ENCODE measurements around the gene GRIN2A.

The GRIN2A gene

DNA sequence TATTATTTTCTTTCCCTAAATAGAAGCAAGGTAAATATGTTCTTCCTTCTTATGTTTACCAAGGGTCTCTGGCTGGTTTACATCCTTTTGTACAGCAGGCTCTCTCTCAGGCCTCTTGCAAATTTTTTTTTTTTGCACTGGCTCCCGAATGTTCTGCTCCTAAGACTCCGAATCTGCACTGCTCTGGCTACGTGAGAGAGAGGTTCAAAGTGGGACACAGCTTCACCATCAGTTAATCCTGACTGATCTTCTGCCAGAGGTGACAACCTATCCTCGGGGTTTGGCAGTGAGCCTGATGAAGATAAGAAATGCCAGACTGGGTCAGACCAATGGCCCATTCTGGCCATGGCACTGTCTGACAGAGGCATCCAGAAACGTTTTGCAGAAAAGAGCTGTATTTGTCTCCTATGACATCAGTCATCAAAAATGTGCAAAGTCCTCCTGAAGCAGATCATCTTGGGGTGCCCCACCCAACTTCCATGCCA is 136.9 kb downstream of the GRIN2A start:
- no peak for DNase-seq (ENCODE audit: extremely low spot score)
- ChIA-PET POLR2A (no interaction called here), CTCF (no interaction called here)
- TF ChIP-seq, protein P1, sequence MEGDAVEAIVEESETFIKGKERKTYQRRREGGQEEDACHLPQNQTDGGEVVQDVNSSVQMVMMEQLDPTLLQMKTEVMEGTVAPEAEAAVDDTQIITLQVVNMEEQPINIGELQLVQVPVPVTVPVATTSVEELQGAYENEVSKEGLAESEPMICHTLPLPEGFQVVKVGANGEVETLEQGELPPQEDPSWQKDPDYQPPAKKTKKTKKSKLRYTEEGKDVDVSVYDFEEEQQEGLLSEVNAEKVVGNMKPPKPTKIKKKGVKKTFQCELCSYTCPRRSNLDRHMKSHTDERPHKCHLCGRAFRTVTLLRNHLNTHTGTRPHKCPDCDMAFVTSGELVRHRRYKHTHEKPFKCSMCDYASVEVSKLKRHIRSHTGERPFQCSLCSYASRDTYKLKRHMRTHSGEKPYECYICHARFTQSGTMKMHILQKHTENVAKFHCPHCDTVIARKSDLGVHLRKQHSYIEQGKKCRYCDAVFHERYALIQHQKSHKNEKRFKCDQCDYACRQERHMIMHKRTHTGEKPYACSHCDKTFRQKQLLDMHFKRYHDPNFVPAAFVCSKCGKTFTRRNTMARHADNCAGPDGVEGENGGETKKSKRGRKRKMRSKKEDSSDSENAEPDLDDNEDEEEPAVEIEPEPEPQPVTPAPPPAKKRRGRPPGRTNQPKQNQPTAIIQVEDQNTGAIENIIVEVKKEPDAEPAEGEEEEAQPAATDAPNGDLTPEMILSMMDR (IDR thresholded peaks at IDR 0.05; ENCODE audit: control extremely low read depth, extremely low read depth, low read depth, missing control alignments), result no peak

DNA sequence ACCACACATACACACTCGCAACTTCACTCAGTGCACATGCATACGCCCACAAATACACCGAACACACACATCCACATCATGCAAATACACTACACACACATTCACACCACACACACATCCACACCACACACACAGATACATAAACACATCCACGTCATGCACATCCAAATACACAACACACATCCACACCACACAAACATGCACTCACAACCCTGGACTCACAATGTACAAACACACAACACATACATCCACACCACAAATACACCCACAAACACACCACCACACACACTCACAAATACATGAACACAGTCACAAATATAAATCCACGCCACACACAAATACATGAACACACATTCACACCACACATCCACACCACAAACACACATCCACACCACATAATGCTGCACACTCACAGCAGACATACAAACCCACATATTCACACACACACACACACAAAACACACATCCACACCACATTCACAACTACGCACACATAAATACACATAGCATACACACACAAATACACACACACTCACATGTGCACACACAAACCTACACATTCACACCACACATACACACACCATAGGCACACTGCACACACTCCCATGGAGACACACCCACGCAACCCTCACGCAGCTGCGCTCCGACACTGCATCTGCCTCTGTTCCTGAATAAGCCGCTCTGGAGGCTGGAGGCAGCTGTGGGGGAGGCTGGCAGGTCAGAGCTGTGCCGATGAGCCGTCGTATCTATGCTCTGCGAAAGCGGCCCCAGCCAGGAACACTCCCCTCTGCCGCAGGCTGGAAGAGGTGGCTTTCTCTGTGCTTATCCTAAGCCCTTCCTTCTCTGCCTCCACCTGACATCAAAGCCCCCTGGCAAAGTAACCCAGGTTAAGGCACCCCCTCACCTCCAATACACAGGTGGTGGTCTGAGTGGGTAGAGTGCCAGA is 141.8 kb downstream of the GRIN2A start:
- POLR2A ChIA-PET, result no interaction called here
- DNase-seq (ENCODE audit: extremely low spot score), result no peak
- CTCF ChIA-PET, result no interaction called here
- TF ChIP-seq, protein P1 (IDR thresholded peaks at IDR 0.05; ENCODE audit: control extremely low read depth, extremely low read depth, low read depth, missing control alignments), result no peak

DNA sequence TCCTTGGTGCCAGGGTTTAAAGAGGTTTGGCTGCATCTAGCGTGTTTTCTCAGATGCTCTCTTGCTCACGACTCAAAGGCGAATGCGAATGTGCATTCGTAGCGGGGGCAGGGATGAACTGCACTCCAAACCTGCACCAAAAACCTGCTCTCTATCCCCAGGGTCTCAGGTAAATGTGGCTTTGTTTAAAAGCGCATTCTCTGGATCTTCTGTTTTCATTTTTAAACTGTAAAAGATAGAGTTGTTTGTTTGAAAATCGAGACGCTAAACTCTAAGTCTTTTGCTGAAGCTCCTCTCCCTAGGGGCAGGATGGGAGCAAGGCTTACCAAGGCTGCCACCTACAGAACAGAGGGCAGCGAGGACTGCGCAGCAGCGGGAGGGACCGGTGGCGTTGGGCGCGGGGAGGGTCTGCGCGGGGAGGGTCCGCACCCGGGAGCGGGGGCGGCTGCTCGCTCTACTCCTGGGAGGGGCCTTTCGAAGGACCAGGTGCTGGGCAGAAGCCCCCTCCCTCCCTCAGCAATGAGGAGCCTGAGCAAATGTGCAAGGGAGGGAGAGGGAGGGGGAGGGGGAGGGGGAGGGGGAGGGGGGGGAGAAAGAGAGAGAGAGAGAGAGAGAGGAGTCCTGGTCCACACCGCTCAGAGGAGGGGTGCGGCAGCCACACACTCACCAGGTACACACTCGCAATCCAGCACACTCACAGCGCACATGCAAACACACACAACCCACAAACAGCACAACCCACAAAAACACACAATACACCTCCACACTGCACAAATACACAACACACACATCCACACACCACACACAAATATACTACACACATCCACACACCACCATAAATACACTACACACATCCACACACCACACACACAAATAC is 142.8 kb downstream of the GRIN2A start:
- CTCF ChIA-PET, result no interaction called here
- peak; percentile 52 for DNase-seq (ENCODE audit: extremely low spot score)

DNA sequence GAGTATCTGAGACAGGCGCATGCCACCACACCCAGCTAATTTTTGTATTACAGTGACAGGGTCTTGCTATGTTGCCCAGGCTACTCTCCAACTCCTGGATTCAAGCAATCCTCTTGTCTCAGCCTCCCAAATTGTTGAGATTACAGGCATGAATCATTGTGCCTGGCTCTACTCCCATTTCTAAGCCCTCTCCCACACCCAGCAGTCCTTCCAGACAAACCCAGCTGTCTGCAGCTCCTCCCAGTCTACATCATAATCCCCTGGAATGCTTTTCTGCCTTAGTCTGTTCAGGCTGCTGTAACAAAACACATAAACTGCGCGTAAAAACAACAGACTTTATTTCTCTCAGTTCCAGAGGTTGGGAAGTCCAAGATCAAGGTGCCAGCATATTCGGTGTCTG is 144.5 kb downstream of the GRIN2A start:
- TF ChIP-seq, protein P1 (IDR thresholded peaks at IDR 0.05; ENCODE audit: control extremely low read depth, extremely low read depth, low read depth, missing control alignments), result no peak
- DNase-seq (ENCODE audit: extremely low spot score), result no peak
- POLR2A ChIA-PET, result no interaction called here
- CTCF ChIA-PET, result no interaction called here

More for the DNA sequence above, 142.8 kb downstream of the GRIN2A start:
- TF ChIP-seq, protein P1 (IDR thresholded peaks at IDR 0.05; ENCODE audit: control extremely low read depth, extremely low read depth, low read depth, missing control alignments), result no peak
- POLR2A ChIA-PET, result no interaction called here

DNA sequence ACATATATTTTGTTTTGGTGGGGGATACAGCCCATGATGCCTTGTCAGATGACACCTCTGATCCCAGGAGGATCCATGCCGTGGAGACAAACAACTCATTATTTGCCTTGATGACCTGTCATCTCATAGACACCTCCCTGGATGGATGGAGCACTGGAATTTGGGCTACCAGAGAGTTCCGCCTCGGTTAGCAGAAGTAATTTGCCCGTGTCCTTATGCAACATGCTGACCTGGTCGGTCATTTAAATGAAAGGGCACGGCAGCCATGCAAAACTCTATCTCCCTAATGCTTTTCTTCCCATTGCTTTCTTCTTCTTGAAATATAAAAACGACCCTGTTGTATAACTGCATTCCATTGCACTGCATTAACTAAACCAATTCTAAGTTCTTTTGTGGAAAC is 145.3 kb downstream of the GRIN2A start:
- no peak for DNase-seq (ENCODE audit: extremely low spot score)
- ChIA-PET CTCF (no interaction called here), POLR2A (no interaction called here)
- TF ChIP-seq, protein P1 (IDR thresholded peaks at IDR 0.05; ENCODE audit: control extremely low read depth, extremely low read depth, low read depth, missing control alignments), result no peak

DNA sequence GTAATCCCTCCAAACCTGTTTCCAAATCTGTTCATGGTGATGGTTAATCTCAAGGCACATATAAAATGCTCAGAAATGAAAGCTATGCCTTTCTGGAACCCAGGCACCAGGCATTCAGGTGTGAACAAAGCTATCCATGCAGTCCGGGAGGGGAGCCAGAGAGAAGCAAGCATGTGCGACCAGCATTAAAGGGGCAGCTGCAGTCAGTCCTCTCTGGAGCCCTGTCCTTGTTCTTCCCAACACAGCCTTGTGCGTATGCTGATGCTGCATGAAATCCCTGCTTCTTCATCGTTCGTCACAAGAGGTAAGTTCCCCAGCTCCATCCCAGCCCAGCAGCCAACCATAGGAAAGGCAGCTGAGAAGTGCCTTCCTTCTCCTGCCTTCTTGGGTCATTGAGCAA is 148.7 kb downstream of the GRIN2A start:
- no peak for DNase-seq (ENCODE audit: extremely low spot score)
- CTCF ChIA-PET, result interaction anchor here (1.0 kb wide), 1 partner anchor 10 kb away, joined by 3 read pairs; no protein-coding TSS in a partner anchor
- TF ChIP-seq, protein P1 (IDR thresholded peaks at IDR 0.05; ENCODE audit: control extremely low read depth, extremely low read depth, low read depth, missing control alignments), result no peak
- POLR2A ChIA-PET, result no interaction called here
